HL-60/S4 treated with retinoic acid at 250 ng/mL for 4 days and 3 days (cell line): ENCODE results near the gene KLK12.

Experiments used
- in situ Hi-C: fragments of 300-500 bp; cut with MboI; formaldehyde crosslinking; loops from 2 replicates; pipeline ENCODE4 v1.7.0; 2022; ENCODE audit warnings: low sequenced_read_pairs

Gene KLK12

GRCh38 chr19:51018745-51019543 lies 15.9 kb downstream of the KLK12 start:
- in situ Hi-C loops = no loop called here

GRCh38 chr19:51016798-51017683 lies 17.8 kb downstream of the KLK12 start:
- in situ Hi-C loops = no loop called here

GRCh38 chr19:51015691-51016267 lies 19.0 kb downstream of the KLK12 start:
- in situ Hi-C loops = no loop called here

GRCh38 chr19:51014242-51014641 lies 20.6 kb downstream of the KLK12 start:
- in situ Hi-C loops = no loop called here

- in situ Hi-C loops = no loop called here
These were observed 22.1 kb downstream of the KLK12 start for GRCh38 chr19:51012661-51013190.

- in situ Hi-C loops = no loop called here
These were observed 24.6 kb downstream of the KLK12 start for GRCh38 chr19:51010066-51010795.

- in situ Hi-C loops = no loop called here
These were observed 25.5 kb downstream of the KLK12 start for GRCh38 chr19:51009061-51009891.

GRCh38 chr19:51007488-51007887 lies 27.3 kb downstream of the KLK12 start:
- in situ Hi-C loops = no loop called here

GRCh38 chr19:51006406-51006805 lies 28.4 kb downstream of the KLK12 start:
- in situ Hi-C loops = no loop called here

- in situ Hi-C loops = no loop called here
These were observed 29.6 kb downstream of the KLK12 start for GRCh38 chr19:51005248-51005647.

- in situ Hi-C loops = no loop called here
These were observed 31.5 kb downstream of the KLK12 start for GRCh38 chr19:51003316-51003715.

- in situ Hi-C loops = no loop called here
These were observed 32.1 kb downstream of the KLK12 start for GRCh38 chr19:51002542-51003311.

GRCh38 chr19:51002089-51002532 lies 32.7 kb downstream of the KLK12 start:
- in situ Hi-C loops = no loop called here

- in situ Hi-C loops = no loop called here
These were observed 33.3 kb downstream of the KLK12 start, which contains the start of gene KLK8 for GRCh38 chr19:51001515-51001914. Gene KLK8, minus strand, starts transcription at chr19:51001604. Its CDS starts 437 bp downstream, at chr19:51001167.

- in situ Hi-C loops = no loop called here
These were observed 33.8 kb downstream of the KLK12 start for GRCh38 chr19:51000981-51001380.

- in situ Hi-C loops = no loop called here
These were observed 34.4 kb downstream of the KLK12 start for GRCh38 chr19:51000426-51000825.

GRCh38 chr19:50998686-50999085 lies 36.1 kb downstream of the KLK12 start:
- in situ Hi-C loops = no loop called here

GRCh38 chr19:50998061-50998460 lies 36.7 kb downstream of the KLK12 start:
- in situ Hi-C loops = no loop called here

- in situ Hi-C loops = no loop called here
These were observed 40.7 kb downstream of the KLK12 start for GRCh38 chr19:50994129-50994528.
